SK-N-SH treated with all-trans-retinoic acid at 6 μM for 48 hours (cell line): ENCODE data around the gene DPP10.

Source experiments
- ATAC-seq: fragments of 200-7000 bp; cut with Tn5 transposase; 3 replicates; pipeline ENCODE4 v1.9.1; 2020; ENCODE audit warnings: mild to moderate bottlenecking, moderate library complexity
- BACH2 ChIP-seq: fragments of 250-450 bp; sonication (Bioruptor Pico); IDR thresholded peaks from 2 replicates; pipeline ENCODE4 v1.9.0; 2021; ENCODE audit warnings: mild to moderate bottlenecking, borderline replicate concordance
- CREB5 ChIP-seq: fragments of 250-450 bp; sonication (Bioruptor Pico); IDR thresholded peaks from 2 replicates; pipeline ENCODE4 v1.5.1; 2020; ENCODE audit warnings: low read depth, mild to moderate bottlenecking, moderate library complexity
- CSRNP3 ChIP-seq: fragments of 250-450 bp; sonication (Bioruptor Pico); IDR thresholded peaks from 2 replicates; pipeline ENCODE4 v1.5.1; 2021; ENCODE audit warnings: mild to moderate bottlenecking, moderate library complexity
- GLIS3 ChIP-seq: fragments of 250-450 bp; sonication (Bioruptor Pico); IDR thresholded peaks from 2 replicates; pipeline ENCODE4 v1.5.0; 2020; ENCODE audit warnings: mild to moderate bottlenecking, moderate library complexity
- ISL1 ChIP-seq: fragments of 250-450 bp; sonication (Bioruptor Pico); IDR thresholded peaks from 2 replicates; pipeline ENCODE4 v2.1.2; 2022; ENCODE audit warnings: mild to moderate bottlenecking, moderate library complexity
- POU6F1 ChIP-seq: fragments of 250-450 bp; sonication (Bioruptor Pico); IDR thresholded peaks from 2 replicates; pipeline ENCODE4 v1.8.0; 2021; ENCODE audit warnings: low read depth, mild to moderate bottlenecking, moderate library complexity, borderline replicate concordance
- PPARA ChIP-seq: fragments of 250-450 bp; sonication (Bioruptor Pico); IDR thresholded peaks from 2 replicates; pipeline ENCODE4 v1.5.0; 2020; ENCODE audit warnings: mild to moderate bottlenecking, borderline replicate concordance
- RARB ChIP-seq: fragments of 250-450 bp; sonication (Bioruptor Pico); IDR thresholded peaks from 2 replicates; pipeline ENCODE4 v1.8.0; 2021; ENCODE audit warnings: mild to moderate bottlenecking, moderate library complexity
- SNAI2 ChIP-seq: fragments of 250-450 bp; sonication (Bioruptor Pico); IDR thresholded peaks from 2 replicates; pipeline ENCODE4 v1.5.0; 2020; ENCODE audit warnings: mild to moderate bottlenecking, moderate library complexity
- TCF4 ChIP-seq: fragments of 250-450 bp; sonication (Bioruptor Pico); IDR thresholded peaks from 2 replicates; pipeline ENCODE4 v1.8.0; 2021; ENCODE audit warnings: mild to moderate bottlenecking, moderate library complexity, borderline replicate concordance
- TOX ChIP-seq: fragments of 250-450 bp; sonication (Bioruptor Pico); IDR thresholded peaks from 2 replicates; pipeline ENCODE4 v1.8.0; 2021; ENCODE audit warnings: mild to moderate bottlenecking, moderate library complexity, borderline replicate concordance
- ZFP3 ChIP-seq: fragments of 250-450 bp; sonication (Bioruptor Pico); IDR thresholded peaks from 2 replicates; pipeline ENCODE4 v1.5.0; 2020; ENCODE audit warnings: mild to moderate bottlenecking, moderate library complexity
- ZFP30 ChIP-seq: fragments of 450-650 bp; formaldehyde crosslinking; IDR thresholded peaks from 2 replicates; pipeline ENCODE4 v1.5.0; 2022; ENCODE audit warnings: mild to moderate bottlenecking, moderate library complexity
- ZNF565 ChIP-seq: fragments of 450-650 bp; formaldehyde crosslinking; conservative IDR thresholded peaks from 2 replicates; pipeline ENCODE4 v1.5.0; 2020; ENCODE audit warnings: low read depth, mild to moderate bottlenecking, moderate library complexity
- ZNF70 ChIP-seq: fragments of 450-650 bp; formaldehyde crosslinking; IDR thresholded peaks from 2 replicates; pipeline ENCODE4 v1.5.0; 2020; ENCODE audit warnings: mild to moderate bottlenecking, moderate library complexity
- TF ChIP-seq, protein P1 (sequence below): fragments of 250-450 bp; sonication (Bioruptor Pico); IDR thresholded peaks from 2 replicates; pipeline ENCODE4 v1.5.0; 2020; ENCODE audit warnings: mild to moderate bottlenecking, moderate library complexity
- TF ChIP-seq, protein P2 (sequence below): fragments of 250-450 bp; sonication (Bioruptor Pico); IDR thresholded peaks from 2 replicates; pipeline ENCODE4 v1.8.0; 2020; ENCODE audit warnings: mild to moderate bottlenecking, moderate library complexity, borderline replicate concordance

DPP10 gene

GRCh38 chr2:114684403-114684802 is 242.0 kb downstream of the DPP10 start:
- ATAC-seq = no peak
- no peak for TF ChIP-seq RARB
- TF ChIP-seq ZNF565 (CRISPR knock-in tag) = no peak
- no peak for TF ChIP-seq ISL1 (CRISPR knock-in tag)
- TF ChIP-seq, protein P1, sequence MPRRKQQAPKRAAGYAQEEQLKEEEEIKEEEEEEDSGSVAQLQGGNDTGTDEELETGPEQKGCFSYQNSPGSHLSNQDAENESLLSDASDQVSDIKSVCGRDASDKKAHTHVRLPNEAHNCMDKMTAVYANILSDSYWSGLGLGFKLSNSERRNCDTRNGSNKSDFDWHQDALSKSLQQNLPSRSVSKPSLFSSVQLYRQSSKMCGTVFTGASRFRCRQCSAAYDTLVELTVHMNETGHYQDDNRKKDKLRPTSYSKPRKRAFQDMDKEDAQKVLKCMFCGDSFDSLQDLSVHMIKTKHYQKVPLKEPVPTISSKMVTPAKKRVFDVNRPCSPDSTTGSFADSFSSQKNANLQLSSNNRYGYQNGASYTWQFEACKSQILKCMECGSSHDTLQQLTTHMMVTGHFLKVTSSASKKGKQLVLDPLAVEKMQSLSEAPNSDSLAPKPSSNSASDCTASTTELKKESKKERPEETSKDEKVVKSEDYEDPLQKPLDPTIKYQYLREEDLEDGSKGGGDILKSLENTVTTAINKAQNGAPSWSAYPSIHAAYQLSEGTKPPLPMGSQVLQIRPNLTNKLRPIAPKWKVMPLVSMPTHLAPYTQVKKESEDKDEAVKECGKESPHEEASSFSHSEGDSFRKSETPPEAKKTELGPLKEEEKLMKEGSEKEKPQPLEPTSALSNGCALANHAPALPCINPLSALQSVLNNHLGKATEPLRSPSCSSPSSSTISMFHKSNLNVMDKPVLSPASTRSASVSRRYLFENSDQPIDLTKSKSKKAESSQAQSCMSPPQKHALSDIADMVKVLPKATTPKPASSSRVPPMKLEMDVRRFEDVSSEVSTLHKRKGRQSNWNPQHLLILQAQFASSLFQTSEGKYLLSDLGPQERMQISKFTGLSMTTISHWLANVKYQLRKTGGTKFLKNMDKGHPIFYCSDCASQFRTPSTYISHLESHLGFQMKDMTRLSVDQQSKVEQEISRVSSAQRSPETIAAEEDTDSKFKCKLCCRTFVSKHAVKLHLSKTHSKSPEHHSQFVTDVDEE (CRISPR knock-in tag) = no peak
- TF ChIP-seq TCF4 = no peak
- TF ChIP-seq SNAI2 (CRISPR knock-in tag) = no peak
- TF ChIP-seq PPARA (CRISPR knock-in tag) = no peak
- TF ChIP-seq TOX (CRISPR knock-in tag) = no peak
- no peak for TF ChIP-seq ZFP3 (CRISPR knock-in tag)
- TF ChIP-seq CREB5 (CRISPR knock-in tag) = no peak
- no peak for TF ChIP-seq CSRNP3
- TF ChIP-seq BACH2 (CRISPR knock-in tag) = no peak
- TF ChIP-seq GLIS3 (CRISPR knock-in tag) = no peak
- no peak for TF ChIP-seq ZFP30
- no peak for TF ChIP-seq ZNF70 (CRISPR knock-in tag)
- TF ChIP-seq, protein P2, sequence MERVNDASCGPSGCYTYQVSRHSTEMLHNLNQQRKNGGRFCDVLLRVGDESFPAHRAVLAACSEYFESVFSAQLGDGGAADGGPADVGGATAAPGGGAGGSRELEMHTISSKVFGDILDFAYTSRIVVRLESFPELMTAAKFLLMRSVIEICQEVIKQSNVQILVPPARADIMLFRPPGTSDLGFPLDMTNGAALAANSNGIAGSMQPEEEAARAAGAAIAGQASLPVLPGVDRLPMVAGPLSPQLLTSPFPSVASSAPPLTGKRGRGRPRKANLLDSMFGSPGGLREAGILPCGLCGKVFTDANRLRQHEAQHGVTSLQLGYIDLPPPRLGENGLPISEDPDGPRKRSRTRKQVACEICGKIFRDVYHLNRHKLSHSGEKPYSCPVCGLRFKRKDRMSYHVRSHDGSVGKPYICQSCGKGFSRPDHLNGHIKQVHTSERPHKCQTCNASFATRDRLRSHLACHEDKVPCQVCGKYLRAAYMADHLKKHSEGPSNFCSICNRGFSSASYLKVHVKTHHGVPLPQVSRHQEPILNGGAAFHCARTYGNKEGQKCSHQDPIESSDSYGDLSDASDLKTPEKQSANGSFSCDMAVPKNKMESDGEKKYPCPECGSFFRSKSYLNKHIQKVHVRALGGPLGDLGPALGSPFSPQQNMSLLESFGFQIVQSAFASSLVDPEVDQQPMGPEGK (CRISPR knock-in tag) = no peak
- TF ChIP-seq, all 23 proteins: peak for 0

GRCh38 chr2:114685102-114685501 is 242.7 kb downstream of the DPP10 start:
- no peak for TF ChIP-seq CREB5 (CRISPR knock-in tag)
- no peak for TF ChIP-seq SNAI2 (CRISPR knock-in tag)
- no peak for TF ChIP-seq GLIS3 (CRISPR knock-in tag)
- no peak for TF ChIP-seq CSRNP3
- no peak for TF ChIP-seq POU6F1 (CRISPR knock-in tag)
- TF ChIP-seq PPARA (CRISPR knock-in tag) = no peak
- no peak for TF ChIP-seq ISL1 (CRISPR knock-in tag)
- TF ChIP-seq TCF4 = no peak
- TF ChIP-seq ZFP3 (CRISPR knock-in tag) = no peak
- TF ChIP-seq TOX (CRISPR knock-in tag) = no peak
- TF ChIP-seq, protein P1 (CRISPR knock-in tag) = no peak
- TF ChIP-seq, protein P2 (CRISPR knock-in tag) = no peak
- no peak for TF ChIP-seq BACH2 (CRISPR knock-in tag)
- TF ChIP-seq ZFP30 = no peak
- ATAC-seq = no peak
